Superior temporal gyrus (tissue), 1 donor: Measurements from ENCODE around the gene TEDC1.

ENCODE experiments used
- DNase-seq: peaks from one replicate; pipeline ENCODE4 v3.0.0-alpha.2; 2016; ENCODE audit errors: extremely low spot score

The TEDC1 gene

GRCh38 chr14:105490572-105491365, at the start of gene TEDC1:
Gene TEDC1, plus strand, starts transcription at chr14:105491246. Its CDS starts 130 bp downstream, at chr14:105491376.
- peak; percentile 100 for DNase-seq

- no peak for DNase-seq
Measured at GRCh38 chr14:105442125-105442524, 48.9 kb upstream of the TEDC1 start.

GRCh38 chr14:105442834-105443233, 48.2 kb upstream of the TEDC1 start:
- DNase-seq: no peak

GRCh38 chr14:105444859-105445258, 46.2 kb upstream of the TEDC1 start:
- no peak for DNase-seq

GRCh38 chr14:105445290-105445689, 45.8 kb upstream of the TEDC1 start:
- no peak for DNase-seq

- DNase-seq: no peak
Measured at GRCh38 chr14:105445901-105446845, 44.9 kb upstream of the TEDC1 start.

- DNase-seq: no peak
Measured at GRCh38 chr14:105446971-105447370, 44.1 kb upstream of the TEDC1 start.

- no peak for DNase-seq
Measured at GRCh38 chr14:105447651-105448640, 43.1 kb upstream of the TEDC1 start.

GRCh38 chr14:105448706-105449111, 42.3 kb upstream of the TEDC1 start:
- DNase-seq: peak; percentile 78

- no peak for DNase-seq
Measured at GRCh38 chr14:105449276-105450122, 41.5 kb upstream of the TEDC1 start.

- no peak for DNase-seq
Measured at GRCh38 chr14:105450123-105450505, 40.9 kb upstream of the TEDC1 start.

- DNase-seq: no peak
Measured at GRCh38 chr14:105450864-105451720, 40.0 kb upstream of the TEDC1 start.

GRCh38 chr14:105452963-105453362, 38.1 kb upstream of the TEDC1 start:
- DNase-seq: no peak

GRCh38 chr14:105453847-105454246, 37.2 kb upstream of the TEDC1 start:
- DNase-seq: no peak

GRCh38 chr14:105455086-105455640, 35.9 kb upstream of the TEDC1 start:
- DNase-seq: no peak

- DNase-seq: no peak
Measured at GRCh38 chr14:105455766-105456660, 35.0 kb upstream of the TEDC1 start.

GRCh38 chr14:105456736-105457617, 34.1 kb upstream of the TEDC1 start:
- peak; percentile 6 for DNase-seq
